ENCODE results near the gene ARF1. TPM values are rescaled to one million over a fixed set of nuclear protein-coding genes. Genes with fewer than 3 reads are reported as not detected.
A peak's percentile ranks its signal among the peaks of the same experiment; 100 is the strongest.

The ARF1 gene
- total RNA-seq, 1 donor from 2014 or later: 447 TPM

DNA sequence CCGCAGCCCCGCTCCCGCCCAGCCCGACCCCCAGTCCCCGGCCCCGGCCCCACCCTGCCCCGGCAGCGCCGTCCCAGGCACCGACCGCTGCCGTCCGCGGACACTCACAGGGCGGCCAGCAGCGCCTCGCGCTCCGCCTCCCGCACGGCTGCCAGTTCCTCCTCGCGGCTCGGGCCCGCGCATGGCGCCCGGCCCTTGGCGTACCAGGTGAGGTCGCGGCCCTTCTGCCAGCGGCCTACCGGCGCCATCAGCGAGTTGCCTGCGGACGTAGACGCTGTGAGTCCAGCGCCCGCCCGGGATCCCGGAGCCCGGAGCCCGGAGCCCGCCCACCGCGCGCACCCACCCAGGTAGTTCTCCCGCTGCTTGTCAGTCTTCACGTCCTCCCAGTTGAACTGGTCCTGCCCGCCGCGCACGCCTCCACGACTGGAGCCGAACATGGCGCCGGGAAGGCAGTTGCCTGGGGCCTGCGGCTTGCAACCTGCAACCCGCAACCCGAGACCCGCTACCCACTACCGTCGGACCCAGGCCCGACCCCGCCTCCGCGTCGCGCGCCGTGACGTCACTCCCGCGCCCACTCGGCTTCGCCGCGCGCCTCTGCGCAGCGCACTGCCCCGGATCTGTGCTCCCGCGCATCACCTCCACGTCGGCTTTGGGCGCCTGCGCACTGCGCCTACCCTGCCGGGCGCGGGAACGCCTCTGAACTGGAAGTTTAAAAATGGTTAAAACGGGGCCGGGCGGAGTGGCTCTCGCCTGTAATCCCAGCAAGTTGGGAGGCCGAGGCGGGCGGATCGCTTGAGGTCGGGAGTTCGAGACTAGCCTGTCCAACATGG is 20.5 kb downstream of the ARF1 start, which contains the start of gene C1orf35:
C1orf35 (minus strand) TSS at position 535 of the 830 bp plus-strand sequence; CDS start at position 437, 98 bp downstream.
- Histone ChIP-seq H3K4me3 (peak within 1 kb of the TSS; percentile 89 to 99), H3K36me3 (peaks cover 30 to 48% of the 10 kb centered on the region in 2 donors), H3K4me1 (peaks cover 6 to 19% of the 10 kb centered on the region in 2 donors), H3K27ac (peak within 1 kb of the TSS; percentile 95), H3K9me3 (no peaks in the 10 kb centered on the region), H3K27me3 (no peaks in the 10 kb centered on the region)
- intact Hi-C loops (cut with DNase I): loop anchor here (1.0 to 10.0 kb wide), 3 partner anchors 20 to 1402 kb away; partner anchors contain the start of genes NUP133 and RNF187
- TF ChIP-seq, protein P1, sequence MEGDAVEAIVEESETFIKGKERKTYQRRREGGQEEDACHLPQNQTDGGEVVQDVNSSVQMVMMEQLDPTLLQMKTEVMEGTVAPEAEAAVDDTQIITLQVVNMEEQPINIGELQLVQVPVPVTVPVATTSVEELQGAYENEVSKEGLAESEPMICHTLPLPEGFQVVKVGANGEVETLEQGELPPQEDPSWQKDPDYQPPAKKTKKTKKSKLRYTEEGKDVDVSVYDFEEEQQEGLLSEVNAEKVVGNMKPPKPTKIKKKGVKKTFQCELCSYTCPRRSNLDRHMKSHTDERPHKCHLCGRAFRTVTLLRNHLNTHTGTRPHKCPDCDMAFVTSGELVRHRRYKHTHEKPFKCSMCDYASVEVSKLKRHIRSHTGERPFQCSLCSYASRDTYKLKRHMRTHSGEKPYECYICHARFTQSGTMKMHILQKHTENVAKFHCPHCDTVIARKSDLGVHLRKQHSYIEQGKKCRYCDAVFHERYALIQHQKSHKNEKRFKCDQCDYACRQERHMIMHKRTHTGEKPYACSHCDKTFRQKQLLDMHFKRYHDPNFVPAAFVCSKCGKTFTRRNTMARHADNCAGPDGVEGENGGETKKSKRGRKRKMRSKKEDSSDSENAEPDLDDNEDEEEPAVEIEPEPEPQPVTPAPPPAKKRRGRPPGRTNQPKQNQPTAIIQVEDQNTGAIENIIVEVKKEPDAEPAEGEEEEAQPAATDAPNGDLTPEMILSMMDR (IDR thresholded peaks at IDR 0.05): no peak
- peak; percentile 67 to 96 for DNase-seq (ENCODE audit: low spot score in 2 of 2)

DNA sequence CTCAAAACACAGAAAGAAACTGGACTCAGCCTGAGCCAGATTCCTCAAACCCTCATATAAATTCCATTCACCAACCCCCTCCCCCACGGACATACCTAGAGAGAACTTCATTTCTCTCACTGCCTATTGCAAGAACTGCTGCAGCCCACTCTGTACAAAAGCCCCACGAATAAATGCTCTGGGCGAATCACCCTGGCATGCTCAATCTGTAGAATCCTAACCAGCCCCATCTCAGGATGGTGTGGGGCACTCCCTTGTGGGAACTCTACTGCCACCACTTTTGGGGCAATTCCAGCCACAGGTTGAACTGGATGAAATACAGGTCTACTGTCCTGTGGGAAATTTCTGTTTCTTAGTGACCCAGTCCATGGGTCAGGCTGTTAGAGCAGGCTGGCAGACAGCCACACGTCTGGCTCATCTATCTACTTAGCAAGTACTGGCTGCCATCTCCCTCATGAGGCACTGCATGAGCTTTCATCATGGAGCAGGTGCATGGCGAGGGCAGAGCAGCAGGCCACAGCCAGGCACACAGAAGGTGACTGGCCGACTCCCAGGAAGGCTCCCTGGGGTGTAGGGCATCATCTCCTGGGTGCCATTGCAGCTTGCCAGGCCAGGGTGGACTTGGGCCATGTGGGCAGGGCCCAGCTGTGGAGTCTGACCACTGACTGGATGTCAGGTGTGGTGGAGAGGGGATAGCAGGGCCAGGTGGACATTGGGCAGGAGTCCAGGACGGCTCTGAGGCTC is 22.2 kb downstream of the ARF1 start:
- no peak for DNase-seq (ENCODE audit: low spot score in 2 of 2)
- intact Hi-C loops (cut with DNase I): loop anchor here (10.0 kb wide), 2 partner anchors 380 to 1400 kb away; partner anchors contain the start of genes NUP133 and RNF187
- no peak overlapping the region for H3K27ac ChIP-seq
- no peaks in the 10 kb centered on the region for H3K9me3 ChIP-seq
- H3K36me3 ChIP-seq: peaks cover 13 to 31% of the 10 kb centered on the region in 2 donors
- TF ChIP-seq, protein P1 (IDR thresholded peaks at IDR 0.05): no peak
- no peak overlapping the region for H3K4me3 ChIP-seq
- peaks cover 12 to 27% of the 10 kb centered on the region in 2 donors for H3K4me1 ChIP-seq
- no peaks in the 10 kb centered on the region for H3K27me3 ChIP-seq

DNA sequence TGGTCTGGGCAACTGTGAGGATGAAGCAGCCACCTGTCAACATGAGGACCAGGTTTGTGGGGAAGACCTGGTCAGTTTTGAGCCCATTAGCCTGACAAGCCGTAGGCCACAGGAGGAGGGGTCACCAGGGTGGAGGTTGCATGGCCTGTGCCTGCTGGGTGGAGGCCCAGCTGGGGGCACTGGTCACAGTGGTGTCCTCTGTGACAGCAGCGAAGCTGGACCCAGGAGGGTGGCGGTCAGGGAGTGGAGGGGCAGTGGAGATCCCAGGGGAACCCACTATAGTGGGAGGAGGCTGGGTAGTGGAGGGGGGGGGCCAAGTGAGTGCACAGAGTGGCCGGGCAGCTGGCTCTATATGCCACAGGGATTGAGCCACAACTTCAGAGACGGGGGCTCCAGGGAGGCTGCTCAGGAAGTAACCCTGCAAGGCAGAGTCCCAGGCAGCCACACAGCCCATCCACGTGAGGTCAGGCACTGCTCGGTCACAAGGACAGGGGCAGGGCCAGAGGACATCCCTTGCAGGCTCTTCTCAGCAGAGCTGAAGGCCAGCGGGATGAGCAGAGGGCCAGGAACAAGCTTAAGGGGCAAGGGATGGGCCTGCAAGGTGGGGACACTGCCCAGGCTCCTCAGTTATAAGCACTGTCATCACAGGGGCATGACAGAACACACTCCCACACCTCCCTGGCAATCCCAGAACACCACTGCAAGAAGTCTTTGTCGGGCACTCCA is 22.9 kb downstream of the ARF1 start:
- intact Hi-C loops (cut with DNase I): loop anchor here (10.0 kb wide), 2 partner anchors 379 to 1399 kb away; partner anchors contain the start of genes NUP133 and RNF187
- TF ChIP-seq, protein P1 (IDR thresholded peaks at IDR 0.05): no peak
- Histone ChIP-seq H3K36me3 (peaks cover 8 to 23% of the 10 kb centered on the region in 2 donors), H3K4me3 (no peak overlapping the region), H3K27me3 (no peaks in the 10 kb centered on the region), H3K27ac (no peak overlapping the region), H3K9me3 (no peaks in the 10 kb centered on the region), H3K4me1 (peaks cover 15 to 30% of the 10 kb centered on the region in 2 donors)
- no peak for DNase-seq (ENCODE audit: low spot score in 2 of 2)

GRCh38 chr1:228105996-228106799 is 23.7 kb downstream of the ARF1 start:
- no peaks in the 10 kb centered on the region for H3K27me3 ChIP-seq
- H3K9me3 ChIP-seq: no peaks in the 10 kb centered on the region
- no peak overlapping the region for H3K27ac ChIP-seq
- TF ChIP-seq, protein P1 (IDR thresholded peaks at IDR 0.05): no peak
- peaks cover 18 to 34% of the 10 kb centered on the region in 2 donors for H3K4me1 ChIP-seq
- DNase-seq (ENCODE audit: low spot score in 2 of 2): no peak
- H3K36me3 ChIP-seq: peaks cover 8 to 16% of the 10 kb centered on the region in 2 donors
- H3K4me3 ChIP-seq: no peak overlapping the region
- intact Hi-C loops (cut with DNase I): loop anchor here (10.0 kb wide), 2 partner anchors 379 to 1399 kb away; partner anchors contain the start of genes NUP133 and RNF187
